Measurements from ENCODE around the gene ELOB.

DNA sequence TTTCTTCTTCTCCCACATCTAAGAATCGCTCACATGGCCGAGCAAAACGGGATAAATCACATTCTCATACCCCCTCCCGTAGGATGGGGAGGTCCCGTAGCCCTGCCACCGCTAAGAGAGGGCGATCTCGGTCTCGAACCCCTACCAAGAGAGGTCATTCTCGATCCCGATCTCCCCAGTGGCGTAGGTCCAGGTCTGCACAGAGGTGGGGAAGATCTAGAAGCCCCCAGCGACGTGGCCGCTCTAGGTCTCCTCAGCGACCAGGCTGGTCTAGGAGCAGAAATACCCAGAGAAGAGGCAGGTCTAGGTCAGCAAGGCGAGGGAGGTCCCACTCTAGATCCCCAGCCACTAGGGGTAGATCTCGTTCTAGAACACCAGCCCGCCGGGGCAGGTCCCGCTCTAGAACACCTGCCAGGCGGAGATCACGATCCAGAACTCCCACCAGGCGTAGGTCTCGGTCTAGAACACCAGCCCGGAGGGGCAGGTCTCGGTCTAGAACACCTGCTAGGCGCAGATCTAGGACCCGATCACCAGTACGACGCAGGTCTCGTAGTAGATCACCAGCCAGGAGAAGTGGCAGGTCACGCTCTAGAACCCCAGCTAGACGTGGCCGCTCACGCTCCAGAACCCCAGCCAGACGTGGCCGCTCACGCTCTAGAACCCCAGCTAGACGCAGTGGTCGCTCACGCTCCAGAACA lies 15.0 kb downstream of the ELOB start:
- TF ChIP-seq CTCF (conservative IDR thresholded peaks at IDR 0.05) (no peak), ZFX (IDR thresholded peaks at IDR 0.05) (no peak)
